Measurements from ENCODE around the gene OR2H2.

OR2H2 gene

GRCh38 chr6:29584821-29585220, at the start of gene OR2H2:
Gene OR2H2 (plus strand): TSS chr6:29585121. CDS start chr6:29587945, 2,824 bp downstream.
- no peak for DNase-seq

- no peak for DNase-seq
These were observed 47.1 kb upstream of the OR2H2 start for GRCh38 chr6:29537714-29538403.

- no peak for DNase-seq
These were observed 37.3 kb upstream of the OR2H2 start for GRCh38 chr6:29547573-29547972.

- no peak for DNase-seq
These were observed 32.3 kb upstream of the OR2H2 start for GRCh38 chr6:29552512-29553051.

- DNase-seq: no peak
These were observed 31.5 kb upstream of the OR2H2 start for GRCh38 chr6:29553268-29554057.

- DNase-seq: no peak
These were observed 30.2 kb upstream of the OR2H2 start for GRCh38 chr6:29554764-29555163.

GRCh38 chr6:29557320-29557719, 27.6 kb upstream of the OR2H2 start:
- DNase-seq: no peak

- DNase-seq: no peak
These were observed 26.4 kb upstream of the OR2H2 start for GRCh38 chr6:29558439-29559079.

- DNase-seq: no peak
These were observed 25.2 kb upstream of the OR2H2 start, which contains the start of gene UBD for GRCh38 chr6:29559524-29560287. Gene UBD (minus strand): TSS chr6:29559732. CDS start chr6:29559701, 31 bp downstream.

- no peak for DNase-seq
These were observed 23.8 kb upstream of the OR2H2 start for GRCh38 chr6:29561091-29561490.

- DNase-seq: no peak
These were observed 23.2 kb upstream of the OR2H2 start for GRCh38 chr6:29561606-29562181.

GRCh38 chr6:29563435-29563965, 21.4 kb upstream of the OR2H2 start:
- no peak for DNase-seq

- DNase-seq: no peak
These were observed 20.0 kb upstream of the OR2H2 start for GRCh38 chr6:29564875-29565274.

GRCh38 chr6:29566856-29567255, 18.1 kb upstream of the OR2H2 start:
- DNase-seq: no peak

GRCh38 chr6:29567541-29567940, 17.4 kb upstream of the OR2H2 start:
- DNase-seq: no peak

- DNase-seq: no peak
These were observed 16.9 kb upstream of the OR2H2 start for GRCh38 chr6:29567991-29568390.

- no peak for DNase-seq
These were observed 8.9 kb upstream of the OR2H2 start for GRCh38 chr6:29576056-29576455.

- DNase-seq: no peak
These were observed 7.4 kb upstream of the OR2H2 start for GRCh38 chr6:29577544-29577943.

- no peak for DNase-seq
These were observed 4.6 kb downstream of the OR2H2 start for GRCh38 chr6:29589423-29590048.

GRCh38 chr6:29590218-29590808, 5.4 kb downstream of the OR2H2 start:
- DNase-seq: no peak

GRCh38 chr6:29591677-29592076, 6.8 kb downstream of the OR2H2 start:
- no peak for DNase-seq
